Measurements from ENCODE around the gene CATSPERZ. TPM values are rescaled to one million over a fixed set of nuclear protein-coding genes. Genes with fewer than 3 reads are reported as not detected.

Gene CATSPERZ
- total RNA-seq, 1 donor from 2014 or later: not detected

GRCh38 chr11:64263947-64264317 lies 36.2 kb upstream of the CATSPERZ start:
- DNase-seq (no peak), ATAC-seq (ENCODE audit: low read depth) (no peak)
- TF ChIP-seq CTCF (IDR thresholded peaks at IDR 0.05): no peak
- ChIA-PET POLR2A (interaction anchor here (1.2 kb wide), 1 partner anchor 21 kb away, joined by 3 read pairs; the partner anchor contains the start of gene BAD), CTCF (no interaction called here)
- Mint-ChIP-seq H3K36me3 (ENCODE audit: low read depth) (peaks cover 8% of the 10 kb centered on the region), H3K27ac (no peak overlapping the region), H3K9me3 (no peaks in the 10 kb centered on the region), H3K27me3 (no peaks in the 10 kb centered on the region), H3K4me3 (no peak overlapping the region), H3K4me1 (peaks cover 24% of the 10 kb centered on the region)
- intact Hi-C loops (cut with micrococcal nuclease): no loop called here

- intact Hi-C loops (cut with micrococcal nuclease): no loop called here
- no peaks in the 10 kb centered on the region for H3K27me3 Mint-ChIP-seq
- DNase-seq (no peak), ATAC-seq (ENCODE audit: low read depth) (no peak)
- TF ChIP-seq CTCF (IDR thresholded peaks at IDR 0.05): no peak
- peaks cover 6% of the 10 kb centered on the region for H3K36me3 Mint-ChIP-seq (ENCODE audit: low read depth)
- peaks cover 25% of the 10 kb centered on the region for H3K4me1 Mint-ChIP-seq
- ChIA-PET CTCF (no interaction called here), POLR2A (interaction anchor here (1.2 kb wide), 1 partner anchor 20 kb away, joined by 3 read pairs; the partner anchor contains the start of gene BAD)
- no peak overlapping the region for H3K27ac Mint-ChIP-seq
- no peak overlapping the region for H3K4me3 Mint-ChIP-seq
- no peaks in the 10 kb centered on the region for H3K9me3 Mint-ChIP-seq
These were observed 35.7 kb upstream of the CATSPERZ start for GRCh38 chr11:64264371-64264852.

- no peak overlapping the region for H3K4me3 Mint-ChIP-seq
- H3K36me3 Mint-ChIP-seq (ENCODE audit: low read depth): peaks cover 8% of the 10 kb centered on the region
- ATAC-seq (ENCODE audit: low read depth) (no peak), DNase-seq (no peak)
- H3K9me3 Mint-ChIP-seq: no peaks in the 10 kb centered on the region
- H3K27me3 Mint-ChIP-seq: no peaks in the 10 kb centered on the region
- no peak for TF ChIP-seq CTCF (IDR thresholded peaks at IDR 0.05)
- ChIA-PET POLR2A (interaction anchor here (1.0 to 1.2 kb wide), 2 partner anchors 19 to 60 kb away, joined by 3 read pairs; partner anchors contain the start of gene BAD), CTCF (no interaction called here)
- peaks cover 19% of the 10 kb centered on the region for H3K4me1 Mint-ChIP-seq
- H3K27ac Mint-ChIP-seq: no peak overlapping the region
- intact Hi-C loops (cut with micrococcal nuclease): no loop called here
These were observed 34.7 kb upstream of the CATSPERZ start for GRCh38 chr11:64265176-64266160.

- H3K27ac Mint-ChIP-seq: no peak overlapping the region
- H3K9me3 Mint-ChIP-seq: no peaks in the 10 kb centered on the region
- ATAC-seq (ENCODE audit: low read depth): no peak
- TF ChIP-seq CTCF (IDR thresholded peaks at IDR 0.05): no peak
- peaks cover 19% of the 10 kb centered on the region for H3K4me1 Mint-ChIP-seq
- no peak for DNase-seq
- ChIA-PET CTCF (no interaction called here), POLR2A (no interaction called here)
- H3K36me3 Mint-ChIP-seq (ENCODE audit: low read depth): peaks cover 9% of the 10 kb centered on the region
- no peaks in the 10 kb centered on the region for H3K27me3 Mint-ChIP-seq
- intact Hi-C loops (cut with micrococcal nuclease): no loop called here
- no peak overlapping the region for H3K4me3 Mint-ChIP-seq
These were observed 33.8 kb upstream of the CATSPERZ start for GRCh38 chr11:64266339-64266738.

Measured in activated B cell treated with CpG ODN at 0.5 μM for 24 hours (primary cell).